H9 (cell line): ENCODE measurements around the gene FOXO1. TPM values are rescaled to one million over a fixed set of nuclear protein-coding genes. Genes with fewer than 3 reads are reported as not detected.

Experiments
- DNase-seq: peaks from one replicate; pipeline ENCODE4 v3.0.0-alpha.2; 2017
- H2AFZ ChIP-seq: one replicate; pipeline ENCODE4 v1.6.1; 2013; ENCODE audit warnings: mild to moderate bottlenecking, low read length, control low read depth, moderate library complexity
- H2AK5ac ChIP-seq: 2 replicates; pipeline ENCODE4 v1.6.1; 2013; ENCODE audit warnings: low read length, control low read depth, mixed read lengths; ENCODE audit not compliant: insufficient read length
- H2BK120ac ChIP-seq: one replicate; pipeline ENCODE4 v1.6.1; 2013; ENCODE audit warnings: low read depth, mild to moderate bottlenecking, low read length, control low read depth, inconsistent platforms; ENCODE audit not compliant: poor library complexity, severe bottlenecking
- H2BK12ac ChIP-seq: 2 replicates; pipeline ENCODE4 v1.6.1; 2013; ENCODE audit warnings: low read length, control low read depth, mixed read lengths, low read depth; ENCODE audit not compliant: insufficient read length
- H2BK15ac ChIP-seq: 2 replicates; pipeline ENCODE4 v1.6.1; 2013; ENCODE audit warnings: low read depth, low read length, control low read depth
- H2BK20ac ChIP-seq: one replicate; pipeline ENCODE4 v1.6.1; 2013; ENCODE audit warnings: low read depth, mild to moderate bottlenecking, low read length, control low read depth, inconsistent platforms; ENCODE audit not compliant: poor library complexity, severe bottlenecking
- H2BK5ac ChIP-seq: 2 replicates; pipeline ENCODE4 v1.6.1; 2013; ENCODE audit warnings: low read length, control low read depth, mixed read lengths; ENCODE audit not compliant: insufficient read length
- H3K14ac ChIP-seq: 2 replicates; pipeline ENCODE4 v1.6.1; 2013; ENCODE audit warnings: low read length, control low read depth; ENCODE audit not compliant: insufficient read depth
- H3K18ac ChIP-seq: 2 replicates; pipeline ENCODE4 v1.6.1; 2013; ENCODE audit warnings: low read depth, mild to moderate bottlenecking, mixed read lengths, low read length, control low read depth; ENCODE audit not compliant: insufficient read length
- H3K23ac ChIP-seq: 2 replicates; pipeline ENCODE4 v1.6.1; 2013; ENCODE audit warnings: low read length, control low read depth, mixed read lengths, low read depth; ENCODE audit not compliant: insufficient read length
- H3K23me2 ChIP-seq: 2 replicates; pipeline ENCODE4 v1.6.1; 2013; ENCODE audit warnings: low read depth, mild to moderate bottlenecking, mixed read lengths, low read length, control low read depth; ENCODE audit not compliant: insufficient read length, poor library complexity, severe bottlenecking
- H3K27ac ChIP-seq: 2 replicates; pipeline ENCODE4 v1.5.1; 2013; ENCODE audit warnings: low read length, control low read depth, mixed read lengths, low read depth; ENCODE audit not compliant: insufficient read length
- H3K27me3 ChIP-seq: 2 replicates; pipeline ENCODE4 v1.6.1; 2013; ENCODE audit warnings: low read length, control low read depth, inconsistent platforms; ENCODE audit not compliant: insufficient read depth
- H3K4ac ChIP-seq: 2 replicates; pipeline ENCODE4 v1.6.1; 2013; ENCODE audit warnings: low read depth, mild to moderate bottlenecking, control low read depth, inconsistent platforms, low read length, moderate library complexity
- H3K4me1 ChIP-seq: 2 replicates; pipeline ENCODE4 v1.6.1; 2013; ENCODE audit warnings: low read length, control low read depth, inconsistent platforms; ENCODE audit not compliant: insufficient read depth
- H3K4me2 ChIP-seq: 2 replicates; pipeline ENCODE4 v1.6.1; 2013; ENCODE audit warnings: low read length, control low read depth, mixed read lengths; ENCODE audit not compliant: insufficient read length, insufficient read depth
- H3K56ac ChIP-seq: 2 replicates; pipeline ENCODE4 v1.6.1; 2013; ENCODE audit warnings: low read depth, mild to moderate bottlenecking, mixed read lengths, low read length, control low read depth; ENCODE audit not compliant: insufficient read length
- H3K79me1 ChIP-seq: 2 replicates; pipeline ENCODE4 v1.6.1; 2013; ENCODE audit warnings: low read depth, mild to moderate bottlenecking, moderate library complexity, low read length, control low read depth, inconsistent platforms; ENCODE audit not compliant: insufficient read depth, poor library complexity, severe bottlenecking
- H3K79me2 ChIP-seq: 2 replicates; pipeline ENCODE4 v1.6.1; 2013; ENCODE audit warnings: low read length, control low read depth, inconsistent platforms; ENCODE audit not compliant: insufficient read depth
- H3K9ac ChIP-seq: 2 replicates; pipeline ENCODE4 v1.6.1; 2013; ENCODE audit warnings: low read length, control low read depth, mixed read lengths; ENCODE audit not compliant: insufficient read length; ENCODE audit errors: extremely low read depth
- H3K9me3 ChIP-seq: one replicate; pipeline ENCODE4 v1.6.1; 2013; ENCODE audit warnings: low read depth, low read length, inconsistent platforms; ENCODE audit not compliant: control insufficient read depth
- H3T11ph ChIP-seq: one replicate; pipeline ENCODE4 v1.6.1; 2013; ENCODE audit warnings: mild to moderate bottlenecking, low read length, control low read depth, inconsistent platforms
- H4K20me1 ChIP-seq: one replicate; pipeline ENCODE4 v1.6.1; 2013; ENCODE audit not compliant: control insufficient read depth, insufficient read length, insufficient read depth
- H4K5ac ChIP-seq: 2 replicates; pipeline ENCODE4 v1.6.1; 2013; ENCODE audit warnings: low read depth, mild to moderate bottlenecking, mixed read lengths, low read length, control low read depth; ENCODE audit not compliant: insufficient read length
- H4K8ac ChIP-seq: replicated peaks from 2 replicates; pipeline ENCODE4 v1.6.1; 2013; ENCODE audit warnings: low read length, control low read depth, mixed read lengths, low read depth; ENCODE audit not compliant: insufficient read length
- H4K91ac ChIP-seq: 2 replicates; pipeline ENCODE4 v1.6.1; 2013; ENCODE audit warnings: low read depth, mild to moderate bottlenecking, moderate library complexity, mixed read lengths, low read length, control low read depth; ENCODE audit not compliant: insufficient read length
- H3K27ac Mint-ChIP-seq, 3 experiments: 2 replicates in 2 of 3; 3 replicates in 1 of 3; pipeline ENCODE4 v1.8.0; 2020 to 2021; ENCODE audit warnings: mixed read lengths in 3 of 3, mild to moderate bottlenecking in 1 of 3, moderate library complexity in 1 of 3
- H3K27me3 Mint-ChIP-seq: 2 replicates; pipeline ENCODE4 v1.8.0; 2021; ENCODE audit warnings: low read depth, mild to moderate bottlenecking, moderate library complexity, mixed read lengths
- H3K36me3 Mint-ChIP-seq, 3 experiments: 2 replicates in 2 of 3; 3 replicates in 1 of 3; pipeline ENCODE4 v1.8.0; 2020 to 2021; ENCODE audit warnings: low read depth in 3 of 3, mixed read lengths in 3 of 3; ENCODE audit not compliant: insufficient read depth in 1 of 3
- H3K4me1 Mint-ChIP-seq, 2 experiments: 2 replicates each; pipeline ENCODE4 v1.8.0; 2020; ENCODE audit warnings: mixed read lengths in 2 of 2
- H3K4me3 Mint-ChIP-seq, 2 experiments: 2 replicates in 1 of 2; 3 replicates in 1 of 2; pipeline ENCODE4 v1.8.0; 2020 to 2021; ENCODE audit warnings: mild to moderate bottlenecking in 2 of 2, mixed read lengths in 2 of 2, moderate library complexity in 1 of 2
- H3K9me3 Mint-ChIP-seq, 2 experiments: 2 replicates in 1 of 2; 3 replicates in 1 of 2; pipeline ENCODE4 v1.8.0; 2020; ENCODE audit warnings: mild to moderate bottlenecking in 2 of 2, mixed read lengths in 2 of 2, moderate library complexity in 1 of 2
- WGBS: extraction: QIAGEN DNeasy Blood & Tissue Kit; methylation state at CpG from one replicate; pipeline ENCODE4 v1.1.7; 2013; ENCODE audit warnings: missing lambda C conversion rate, low lambda C conversion rate, mixed read lengths; ENCODE audit not compliant: insufficient read length; ENCODE audit errors: extremely low coverage; 5-methylcytosine and 5-hydroxymethylcytosine counted together
- total RNA-seq: library from RNA; stranded (reverse); gene quantifications from 2 replicates; pipeline ENCODE4 v1.2.1, GENCODE V29; 2021
- TF ChIP-seq, protein P1 (sequence below): fragments of 200-600 bp; sonication (generic); conservative IDR thresholded peaks from 3 replicates; pipeline ENCODE4 v1.8.0; 2021; ENCODE audit warnings: antibody characterized with exemption, mild to moderate bottlenecking

The FOXO1 gene
- total RNA-seq, 1 experiment from 2014 or later = 44.6 TPM

DNA sequence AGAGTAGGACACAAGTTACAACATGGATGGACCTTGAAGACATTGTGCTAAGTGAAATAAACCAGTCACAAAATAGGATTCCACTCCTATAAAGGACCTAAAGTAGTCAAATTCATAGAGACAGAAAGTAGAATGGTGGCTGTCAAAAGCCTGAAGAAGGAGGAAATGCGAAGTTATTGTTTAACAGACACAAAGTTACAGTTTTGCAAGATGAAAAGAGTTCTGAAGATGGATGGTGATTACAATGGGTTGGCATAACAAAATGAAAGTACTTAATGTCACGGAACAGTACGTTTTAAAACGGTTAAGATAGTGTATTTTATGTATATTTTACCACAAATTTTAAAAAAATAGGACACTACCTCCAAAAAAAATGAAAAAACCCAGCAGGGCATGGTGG, 34.8 kb downstream of the FOXO1 start:
- Histone ChIP-seq H3K23me2 (no peaks in the 10 kb centered on the region), H3K79me2 (peaks cover 47% of the 10 kb centered on the region; the same call in 1 of the 2 replicates), H3K9me3 (no peaks in the 10 kb centered on the region), H3K56ac (no peak overlapping the region), H3T11ph (no peak overlapping the region), H3K4ac (no peak overlapping the region), H3K4me2 (no peak overlapping the region), H4K91ac (no peak overlapping the region), H2BK12ac (no peak overlapping the region), H4K20me1 (no peaks in the 10 kb centered on the region), H2BK20ac (no peak overlapping the region), H2BK5ac (no peak overlapping the region), H3K27me3 (no peaks in the 10 kb centered on the region), H3K14ac (no peak overlapping the region), H3K79me1 (peaks cover 14% of the 10 kb centered on the region), H3K4me1 (peaks cover 2% of the 10 kb centered on the region; the same call in 1 of the 2 replicates), H3K23ac (no peak overlapping the region), H2BK15ac (no peak overlapping the region), H3K27ac (no peak overlapping the region), H3K18ac (no peak overlapping the region), H4K8ac (no peak overlapping the region), H3K9ac (no peak overlapping the region), H2AK5ac (no peak overlapping the region), H2BK120ac (no peak overlapping the region), H2AFZ (no peak overlapping the region), H4K5ac (no peak overlapping the region)
- Mint-ChIP-seq H3K27ac (peak overlapping the region in 1 of 3 experiments; percentile 49; a peak in 2 of 7 replicates), H3K4me1 (peaks cover 42 to 44% of the 10 kb centered on the region in 2 experiments), H3K36me3 (peaks cover 4 to 16% (median 13%) of the 10 kb centered on the region in 3 experiments), H3K9me3 (no peaks in the 10 kb centered on the region), H3K4me3 (no peak overlapping the region), H3K27me3 (no peaks in the 10 kb centered on the region)
- TF ChIP-seq, protein P1, sequence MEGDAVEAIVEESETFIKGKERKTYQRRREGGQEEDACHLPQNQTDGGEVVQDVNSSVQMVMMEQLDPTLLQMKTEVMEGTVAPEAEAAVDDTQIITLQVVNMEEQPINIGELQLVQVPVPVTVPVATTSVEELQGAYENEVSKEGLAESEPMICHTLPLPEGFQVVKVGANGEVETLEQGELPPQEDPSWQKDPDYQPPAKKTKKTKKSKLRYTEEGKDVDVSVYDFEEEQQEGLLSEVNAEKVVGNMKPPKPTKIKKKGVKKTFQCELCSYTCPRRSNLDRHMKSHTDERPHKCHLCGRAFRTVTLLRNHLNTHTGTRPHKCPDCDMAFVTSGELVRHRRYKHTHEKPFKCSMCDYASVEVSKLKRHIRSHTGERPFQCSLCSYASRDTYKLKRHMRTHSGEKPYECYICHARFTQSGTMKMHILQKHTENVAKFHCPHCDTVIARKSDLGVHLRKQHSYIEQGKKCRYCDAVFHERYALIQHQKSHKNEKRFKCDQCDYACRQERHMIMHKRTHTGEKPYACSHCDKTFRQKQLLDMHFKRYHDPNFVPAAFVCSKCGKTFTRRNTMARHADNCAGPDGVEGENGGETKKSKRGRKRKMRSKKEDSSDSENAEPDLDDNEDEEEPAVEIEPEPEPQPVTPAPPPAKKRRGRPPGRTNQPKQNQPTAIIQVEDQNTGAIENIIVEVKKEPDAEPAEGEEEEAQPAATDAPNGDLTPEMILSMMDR = no peak
- no CpG with 5 or more reads among the region's 4 CpGs for WGBS
- DNase-seq = no peak
